Thoracic aorta (tissue), 2 donors: ENCODE data around the gene FAM110A. TPM values are rescaled to one million over a fixed set of nuclear protein-coding genes. Genes with fewer than 3 reads are reported as not detected.

Experiments
- ATAC-seq: fragments of 150-250 bp; one replicate; pipeline ENCODE4 v1.8.0; 2017; ENCODE audit warnings: low read depth; ENCODE audit not compliant: insufficient number of reproducible peaks, low FRiP score
- DNase-seq: peaks from one replicate; pipeline ENCODE4 v3.0.0-alpha.2; 2020; ENCODE audit warnings: low spot score
- H3K27ac ChIP-seq, 2 donors: fragments of 200-600 bp; sonication (generic); 1 replicate in 1 of 2; 2 replicates in 1 of 2; pipeline ENCODE4 v1.5.1; 2016; ENCODE audit warnings: mild to moderate bottlenecking in 2 of 2, moderate library complexity in 2 of 2
- H3K27me3 ChIP-seq: fragments of 200-600 bp; sonication (generic); replicated peaks from 2 replicates; pipeline ENCODE4 v1.6.0; 2016; ENCODE audit warnings: mild to moderate bottlenecking; ENCODE audit not compliant: insufficient read depth
- H3K36me3 ChIP-seq: fragments of 200-600 bp; sonication (generic); one replicate; pipeline ENCODE4 v1.5.1; 2016
- H3K4me1 ChIP-seq, 2 donors: fragments of 200-600 bp; sonication (generic); 1 replicate in 1 of 2; 2 replicates in 1 of 2; pipeline versions ENCODE4 v1.5.1 to v1.6.0; 2016; ENCODE audit warnings: low read depth in 2 of 2, mild to moderate bottlenecking in 1 of 2; ENCODE audit not compliant: control insufficient read depth in 1 of 2
- H3K4me3 ChIP-seq: fragments of 200-600 bp; sonication (generic); 2 replicates; pipeline ENCODE4 v1.5.1; 2016; ENCODE audit warnings: mild to moderate bottlenecking
- H3K9me3 ChIP-seq: fragments of 200-600 bp; sonication (generic); 2 replicates; pipeline ENCODE4 v1.5.1; 2016
- CTCF ChIP-seq: fragments of 200-600 bp; sonication (generic); IDR thresholded peaks from one replicate; pipeline ENCODE4 v1.5.1; 2019; ENCODE audit warnings: antibody characterized with exemption
- total RNA-seq, 2 donors: library from RNA; depleted of rRNA; stranded (reverse); fragments of >200 nt; gene quantifications; one replicate each; pipeline versions ENCODE4 v1.1.0 to v1.2.3, GENCODE V29; 2016

The FAM110A gene
- total RNA-seq, 2 donors from 2014 or later = 0.81 to 3.5 TPM

- no peaks in the 10 kb centered on the region for H3K4me1 ChIP-seq
- H3K27me3 ChIP-seq = no peaks in the 10 kb centered on the region
- no peaks in the 10 kb centered on the region for H3K36me3 ChIP-seq
- H3K9me3 ChIP-seq = no peaks in the 10 kb centered on the region
- TF ChIP-seq CTCF = no peak
- H3K27ac ChIP-seq = no peak overlapping the region
- no peak for DNase-seq
- no peak for ATAC-seq
- no peak overlapping the region for H3K4me3 ChIP-seq
Observed at GRCh38 chr20:875115-875514, 41.6 kb downstream of the FAM110A start.

GRCh38 chr20:877814-878213 is 44.3 kb downstream of the FAM110A start:
- no peaks in the 10 kb centered on the region for H3K9me3 ChIP-seq
- H3K27ac ChIP-seq = no peak overlapping the region
- H3K36me3 ChIP-seq = no peaks in the 10 kb centered on the region
- no peak for ATAC-seq
- no peak overlapping the region for H3K4me3 ChIP-seq
- DNase-seq = no peak
- H3K4me1 ChIP-seq = no peaks in the 10 kb centered on the region
- no peak for TF ChIP-seq CTCF
- no peaks in the 10 kb centered on the region for H3K27me3 ChIP-seq

GRCh38 chr20:878511-879307 is 45.2 kb downstream of the FAM110A start:
- H3K9me3 ChIP-seq = no peaks in the 10 kb centered on the region
- DNase-seq = no peak

GRCh38 chr20:879626-880025 is 46.1 kb downstream of the FAM110A start:
- Histone ChIP-seq H3K9me3 (no peaks in the 10 kb centered on the region), H3K36me3 (no peaks in the 10 kb centered on the region), H3K4me1 (no peaks in the 10 kb centered on the region), H3K4me3 (no peak overlapping the region), H3K27me3 (no peaks in the 10 kb centered on the region), H3K27ac (no peak overlapping the region)
- no peak for ATAC-seq
- DNase-seq = no peak
- no peak for TF ChIP-seq CTCF

More at GRCh38 chr20:878511-879307, 45.2 kb downstream of the FAM110A start:
- no peaks in the 10 kb centered on the region for H3K36me3 ChIP-seq
- no peaks in the 10 kb centered on the region for H3K4me1 ChIP-seq
- H3K27ac ChIP-seq = no peak overlapping the region
- ATAC-seq = no peak
- no peaks in the 10 kb centered on the region for H3K27me3 ChIP-seq
- TF ChIP-seq CTCF = no peak
- no peak overlapping the region for H3K4me3 ChIP-seq

GRCh38 chr20:881051-881782 is 47.7 kb downstream of the FAM110A start:
- no peak for ATAC-seq
- no peak overlapping the region for H3K4me3 ChIP-seq
- TF ChIP-seq CTCF = no peak

More at GRCh38 chr20:881051-881782, 47.7 kb downstream of the FAM110A start:
- Histone ChIP-seq H3K27me3 (no peaks in the 10 kb centered on the region), H3K27ac (no peak overlapping the region), H3K4me1 (peaks cover 0 to 7% of the 10 kb centered on the region in 2 donors), H3K9me3 (no peaks in the 10 kb centered on the region), H3K36me3 (no peaks in the 10 kb centered on the region)
- DNase-seq = no peak
